K562 (cell line): ENCODE data around the gene MAN1A1. TPM values are rescaled to one million over a fixed set of nuclear protein-coding genes. Genes with fewer than 3 reads are reported as not detected.

Experiments
- ADNP ChIP-seq: fragments of 200-800 bp; sonication (Bioruptor generic); IDR thresholded peaks from 2 replicates; pipeline ENCODE4 v1.6.1; 2016; ENCODE audit warnings: missing genetic modification characterization, missing compliant biosample characterization
- CHCHD3 ChIP-seq: fragments of 250-450 bp; sonication (Bioruptor Pico); IDR thresholded peaks from 2 replicates; pipeline ENCODE4 v2.1.2; 2022; ENCODE audit warnings: mild to moderate bottlenecking
- CTBP1 ChIP-seq: fragments of 450-650 bp; IDR thresholded peaks from 2 replicates; pipeline ENCODE4 v1.6.1; 2016; ENCODE audit warnings: borderline replicate concordance
- DPF2 ChIP-seq: fragments of 450-650 bp; IDR thresholded peaks from 2 replicates; pipeline ENCODE4 v1.6.1; 2016
- FOXA1 ChIP-seq: fragments of 450-650 bp; IDR thresholded peaks from 2 replicates; pipeline ENCODE4 v1.6.1; 2016; ENCODE audit warnings: mild to moderate bottlenecking, borderline replicate concordance
- KDM4B ChIP-seq, 2 experiments: fragments of 450-650 bp in 1 of 2; sonication (generic) in 1 of 2; IDR thresholded peaks; 2 replicates each; pipeline ENCODE4 v1.6.1; 2016 to 2017; ENCODE audit warnings: borderline replicate concordance in 2 of 2, antibody characterized with exemption in 1 of 2, low read depth in 1 of 2, mild to moderate bottlenecking in 1 of 2
- MAFF ChIP-seq: IDR thresholded peaks from 2 replicates; pipeline ENCODE4 v1.6.1; 2012; ENCODE audit warnings: low read length, improper control_type of control experiment
- MEF2A ChIP-seq: IDR thresholded peaks from 2 replicates; pipeline ENCODE4 v1.6.1; 2011; ENCODE audit warnings: low read depth, mild to moderate bottlenecking, low read length, moderate library complexity; ENCODE audit not compliant: control insufficient read depth
- MIER1 ChIP-seq: fragments of 450-650 bp; IDR thresholded peaks from 2 replicates; pipeline ENCODE4 v1.6.1; 2016; ENCODE audit warnings: antibody characterized with exemption, mild to moderate bottlenecking, low read depth
- MLLT1 ChIP-seq, 2 experiments: fragments of 450-650 bp; IDR thresholded peaks; 2 replicates each; pipeline ENCODE4 v1.6.1; 2016
- NBN ChIP-seq: fragments of 450-650 bp; IDR thresholded peaks from 2 replicates; pipeline ENCODE4 v1.6.1; 2016; ENCODE audit warnings: low read depth, mild to moderate bottlenecking
- TGIF2 ChIP-seq: sonication (generic); formaldehyde crosslinking; IDR thresholded peaks from 2 replicates; pipeline ENCODE4 v1.8.1; 2022; ENCODE audit warnings: mild to moderate bottlenecking, missing genetic modification reagents, moderate library complexity
- TRIM28 ChIP-seq: fragments of 450-650 bp; IDR thresholded peaks from 2 replicates; pipeline ENCODE4 v1.6.1; 2017
- ZC3H4 ChIP-seq: sonication (generic); formaldehyde crosslinking; IDR thresholded peaks from 2 replicates; pipeline ENCODE4 v1.9.0; 2021; ENCODE audit warnings: missing genetic modification reagents, borderline replicate concordance
- ZFP30 ChIP-seq: fragments of 250-450 bp; sonication (Bioruptor Pico); IDR thresholded peaks from 2 replicates; pipeline ENCODE4 v1.8.0; 2022; ENCODE audit warnings: moderate library complexity, mild to moderate bottlenecking, inconsistent platforms, borderline replicate concordance
- ZNF23 ChIP-seq: fragments of 250-450 bp; sonication (Bioruptor Pico); IDR thresholded peaks from 2 replicates; pipeline ENCODE4 v1.4.0; 2020; ENCODE audit warnings: mild to moderate bottlenecking
- ZNF408 ChIP-seq: fragments of 250-450 bp; sonication (Bioruptor Pico); IDR thresholded peaks from 2 replicates; pipeline ENCODE4 v1.4.0; 2020; ENCODE audit warnings: low read depth, mild to moderate bottlenecking, moderate library complexity
- polyA plus RNA-seq, 8 experiments: library from polyadenylated mRNA; depleted of rRNA in 4 of 8; stranded (reverse) in 5 of 8; unstranded in 3 of 8; fragments of >200 nt; fragmentation: Nextera tagmentation in 2 of 8; fragmentation: Illumina TruSeq in 1 of 8; extraction: Ambion mirVana in 2 of 8; extraction: Trizol in 1 of 8; gene quantifications; 2 replicates each; pipeline versions ENCODE4 v1.2.1 to v1.2.3, GENCODE V29; 2011 to 2014; ENCODE audit warnings: inconsistent platforms in 1 of 8, missing spikeins in 1 of 8
- total RNA-seq, 7 experiments: library from RNA; depleted of rRNA in 6 of 7; stranded (reverse); fragments of >200 nt in 6 of 7; fragmentation: Illumina TruSeq in 2 of 7; extraction: Trizol in 2 of 7; gene quantifications; 2 replicates each; pipeline versions ENCODE4 v1.2.1 to v1.2.3, GENCODE V29; 2011 to 2021; ENCODE audit warnings: low replicate concordance in 1 of 7
- TF ChIP-seq, protein P1 (sequence below): sonication (generic); formaldehyde crosslinking; IDR thresholded peaks from 2 replicates; pipeline ENCODE4 v1.8.1; 2023; ENCODE audit warnings: mild to moderate bottlenecking, missing genetic modification reagents, moderate library complexity
- TF ChIP-seq, protein P2 (sequence below), 2 experiments: fragments of 450-650 bp; IDR thresholded peaks; 2 replicates each; pipeline ENCODE4 v1.6.1; 2016; ENCODE audit warnings: mild to moderate bottlenecking in 2 of 2, borderline replicate concordance in 1 of 2, low read depth in 1 of 2, moderate library complexity in 1 of 2

Gene MAN1A1
- total and polyA plus RNA-seq, 9 of the 15 experiments (the other 6 are each of a cell fraction or from before 2014, with no cell fraction given), result 24.5 to 78.4 (median 59.7) TPM

GRCh38 chr6:119308048-119308570 is 41.5 kb downstream of the MAN1A1 start (continued):
- TF ChIP-seq MLLT1 (IDR thresholded peaks at IDR 0.05) (no peak), MEF2A (no peak), CTBP1 (0 out of 2 replicates have a peak, but pooled peaks have one; percentile 72), ZC3H4 (CRISPR knock-in tag) (no peak), DPF2 (peak; percentile 99), ZNF23 (CRISPR knock-in tag) (0 out of 2 replicates have a peak, but pooled peaks have one; percentile 8), MAFF (peak; percentile 97), NBN (peak; percentile 86; the same call in 1 of the 2 replicates), TGIF2 (no peak), CHCHD3 (no peak), KDM4B (IDR thresholded peaks at IDR 0.05; ENCODE audit: borderline replicate concordance in 2 of 2, low read depth in 1 of 2) (no peak), TRIM28 (peak; percentile 67; the same call in 1 of the 2 replicates), ADNP (tag) (peak; percentile 47; the same call in 1 of the 2 replicates), ZFP30 (CRISPR knock-in tag) (no peak), ZNF408 (CRISPR knock-in tag) (no peak), FOXA1 (no peak), MIER1 (no peak)
- TF ChIP-seq, protein P1, sequence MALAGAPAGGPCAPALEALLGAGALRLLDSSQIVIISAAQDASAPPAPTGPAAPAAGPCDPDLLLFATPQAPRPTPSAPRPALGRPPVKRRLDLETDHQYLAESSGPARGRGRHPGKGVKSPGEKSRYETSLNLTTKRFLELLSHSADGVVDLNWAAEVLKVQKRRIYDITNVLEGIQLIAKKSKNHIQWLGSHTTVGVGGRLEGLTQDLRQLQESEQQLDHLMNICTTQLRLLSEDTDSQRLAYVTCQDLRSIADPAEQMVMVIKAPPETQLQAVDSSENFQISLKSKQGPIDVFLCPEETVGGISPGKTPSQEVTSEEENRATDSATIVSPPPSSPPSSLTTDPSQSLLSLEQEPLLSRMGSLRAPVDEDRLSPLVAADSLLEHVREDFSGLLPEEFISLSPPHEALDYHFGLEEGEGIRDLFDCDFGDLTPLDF (CRISPR knock-in tag), result no peak
- TF ChIP-seq, protein P2, sequence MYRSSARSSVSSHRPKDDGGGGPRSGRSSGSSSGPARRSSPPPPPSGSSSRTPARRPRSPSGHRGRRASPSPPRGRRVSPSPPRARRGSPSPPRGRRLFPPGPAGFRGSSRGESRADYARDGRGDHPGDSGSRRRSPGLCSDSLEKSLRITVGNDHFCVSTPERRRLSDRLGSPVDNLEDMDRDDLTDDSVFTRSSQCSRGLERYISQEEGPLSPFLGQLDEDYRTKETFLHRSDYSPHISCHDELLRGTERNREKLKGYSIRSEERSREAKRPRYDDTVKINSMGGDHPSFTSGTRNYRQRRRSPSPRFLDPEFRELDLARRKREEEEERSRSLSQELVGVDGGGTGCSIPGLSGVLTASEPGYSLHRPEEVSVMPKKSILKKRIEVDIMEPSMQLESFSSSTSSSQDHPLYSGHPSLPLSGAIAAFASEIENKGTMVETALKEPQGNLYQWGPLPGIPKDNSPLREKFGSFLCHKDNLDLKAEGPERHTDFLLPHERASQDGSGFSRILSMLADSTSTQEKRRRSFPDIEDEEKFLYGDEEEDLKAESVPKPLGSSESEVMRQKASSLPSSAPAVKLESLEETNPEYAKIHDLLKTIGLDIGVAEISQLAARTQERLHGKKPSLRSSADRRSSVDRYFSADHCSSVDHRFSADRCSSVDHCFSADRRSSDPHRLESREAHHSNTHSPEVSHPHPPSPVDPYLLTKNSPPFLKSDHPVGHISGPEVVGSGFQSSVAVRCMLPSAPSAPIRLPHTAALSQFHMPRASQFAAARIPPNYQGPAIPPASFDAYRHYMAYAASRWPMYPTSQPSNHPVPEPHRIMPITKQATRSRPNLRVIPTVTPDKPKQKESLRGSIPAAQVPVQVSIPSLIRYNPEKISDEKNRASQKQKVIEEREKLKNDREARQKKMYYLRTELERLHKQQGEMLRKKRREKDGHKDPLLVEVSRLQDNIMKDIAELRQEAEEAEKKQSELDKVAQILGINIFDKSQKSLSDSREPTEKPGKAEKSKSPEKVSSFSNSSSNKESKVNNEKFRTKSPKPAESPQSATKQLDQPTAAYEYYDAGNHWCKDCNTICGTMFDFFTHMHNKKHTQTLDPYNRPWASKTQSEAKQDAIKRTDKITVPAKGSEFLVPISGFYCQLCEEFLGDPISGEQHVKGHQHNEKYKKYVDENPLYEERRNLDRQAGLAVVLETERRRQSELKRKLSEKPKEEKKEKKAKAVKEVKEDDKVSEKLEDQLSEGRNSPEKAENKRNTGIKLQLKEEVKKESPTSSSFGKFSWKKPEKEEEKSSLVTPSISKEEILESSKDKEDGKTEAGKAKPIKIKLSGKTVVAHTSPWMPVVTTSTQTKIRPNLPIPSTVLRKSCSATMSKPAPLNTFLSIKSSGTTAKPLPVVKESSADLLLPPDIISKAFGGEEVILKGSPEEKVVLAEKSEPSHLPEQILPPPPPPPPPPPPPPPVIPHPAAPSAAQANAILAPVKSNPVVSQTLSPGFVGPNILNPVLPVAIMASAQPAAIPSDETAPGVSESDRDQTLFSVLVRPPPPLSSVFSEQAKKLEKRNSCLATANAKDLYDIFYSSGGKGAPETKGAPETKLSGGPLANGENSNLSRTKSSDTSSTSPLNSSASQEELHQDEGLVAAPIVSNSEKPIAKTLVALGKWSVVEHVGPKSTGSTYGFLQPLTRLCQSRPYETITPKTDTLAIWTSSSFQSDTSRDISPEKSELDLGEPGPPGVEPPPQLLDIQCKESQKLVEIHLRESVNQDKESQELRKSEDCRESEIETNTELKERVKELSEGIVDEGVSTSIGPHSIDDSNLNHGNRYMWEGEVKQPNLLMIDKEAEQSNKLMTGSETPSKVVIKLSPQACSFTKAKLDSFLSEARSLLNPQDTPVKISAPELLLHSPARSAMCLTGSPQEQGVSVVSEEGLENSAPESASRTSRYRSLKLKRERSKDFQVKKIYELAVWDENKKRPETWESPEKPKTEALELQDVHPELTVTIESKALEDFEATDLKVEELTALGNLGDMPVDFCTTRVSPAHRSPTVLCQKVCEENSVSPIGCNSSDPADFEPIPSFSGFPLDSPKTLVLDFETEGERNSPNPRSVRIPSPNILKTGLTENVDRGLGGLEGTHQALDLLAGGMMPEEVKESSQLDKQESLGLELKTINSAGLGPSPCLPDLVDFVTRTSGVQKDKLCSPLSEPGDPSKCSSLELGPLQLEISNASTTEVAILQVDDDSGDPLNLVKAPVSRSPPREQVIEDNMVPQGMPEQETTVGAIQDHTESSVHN (IDR thresholded peaks at IDR 0.05; ENCODE audit: borderline replicate concordance in 1 of 2, low read depth in 1 of 2), result peak in 1 of 2 experiments; percentile 95; a peak in 2 of 4 replicates
